ENCODE data around the gene MBNL2. TPM values are rescaled to one million over a fixed set of nuclear protein-coding genes. Genes with fewer than 3 reads are reported as not detected.

Gene MBNL2
- total RNA-seq, 1 experiment from 2014 or later, result 0.17 TPM

GRCh38 chr13:97268772-97269171, 46.6 kb downstream of the MBNL2 start:
- no peak overlapping the region for H2AK5ac ChIP-seq (ENCODE audit: insufficient read length, low read length)

More at GRCh38 chr13:97268772-97269171, 46.6 kb downstream of the MBNL2 start:
- Histone ChIP-seq H2BK20ac (ENCODE audit: low read depth, low read length, poor library complexity, severe bottlenecking) (no peak overlapping the region), H3K14ac (ENCODE audit: insufficient read depth, low read length) (no peak overlapping the region; the same call in 1 of the 2 replicates), H4K20me1 (ENCODE audit: control insufficient read depth, insufficient read depth, insufficient read length) (no peaks in the 10 kb centered on the region), H3K4ac (ENCODE audit: low read depth, low read length) (no peak overlapping the region), H3K4me2 (ENCODE audit: insufficient read depth, insufficient read length, low read length) (no peak overlapping the region), H3K23me2 (ENCODE audit: insufficient read length, low read depth, low read length, poor library complexity, severe bottlenecking) (no peaks in the 10 kb centered on the region), H3K23ac (ENCODE audit: insufficient read length, low read depth, low read length) (no peak overlapping the region), H3K79me1 (ENCODE audit: insufficient read depth, low read depth, low read length, poor library complexity, severe bottlenecking) (no peaks in the 10 kb centered on the region), H2BK15ac (ENCODE audit: low read depth, low read length) (no peak overlapping the region), H4K5ac (ENCODE audit: insufficient read length, low read depth, low read length) (no peak overlapping the region), H3K18ac (ENCODE audit: insufficient read length, low read depth, low read length) (no peak overlapping the region), H4K8ac (replicated peaks; ENCODE audit: insufficient read length, low read depth, low read length) (no peak overlapping the region), H2BK12ac (ENCODE audit: insufficient read length, low read depth, low read length) (no peak overlapping the region), H3K79me2 (ENCODE audit: insufficient read depth, low read length) (no peaks in the 10 kb centered on the region), H2BK5ac (ENCODE audit: insufficient read length, low read length) (no peak overlapping the region), H2AFZ (ENCODE audit: low read length) (no peak overlapping the region), H4K91ac (ENCODE audit: insufficient read length, low read depth, low read length) (no peak overlapping the region), H3K27me3 (ENCODE audit: insufficient read depth, low read length) (no peaks in the 10 kb centered on the region), H2BK120ac (ENCODE audit: low read depth, low read length, poor library complexity, severe bottlenecking) (no peak overlapping the region), H3T11ph (ENCODE audit: low read length) (no peak overlapping the region), H3K9ac (ENCODE audit: extremely low read depth, insufficient read length, low read length) (no peak overlapping the region), H3K27ac (ENCODE audit: insufficient read length, low read depth, low read length) (no peak overlapping the region), H3K4me1 (ENCODE audit: insufficient read depth, low read length) (peaks cover 9% of the 10 kb centered on the region; the same call in 1 of the 2 replicates), H3K56ac (ENCODE audit: insufficient read length, low read depth, low read length) (no peak overlapping the region), H3K9me3 (ENCODE audit: control insufficient read depth, low read depth, low read length) (no peaks in the 10 kb centered on the region)
- peaks cover 39 to 40% of the 10 kb centered on the region in 2 experiments for H3K4me1 Mint-ChIP-seq
- DNase-seq, result peak; percentile 58
- H3K9me3 Mint-ChIP-seq, result no peaks in the 10 kb centered on the region
- H3K4me3 Mint-ChIP-seq, result no peak overlapping the region; a peak in 1 of 5 replicates
- H3K36me3 Mint-ChIP-seq (ENCODE audit: insufficient read depth in 1 of 3, low read depth in 3 of 3), result no peaks in the 10 kb centered on the region
- peak overlapping the region in 1 of 3 experiments; percentile 96; a peak in 4 of 7 replicates for H3K27ac Mint-ChIP-seq
- TF ChIP-seq, protein P1, sequence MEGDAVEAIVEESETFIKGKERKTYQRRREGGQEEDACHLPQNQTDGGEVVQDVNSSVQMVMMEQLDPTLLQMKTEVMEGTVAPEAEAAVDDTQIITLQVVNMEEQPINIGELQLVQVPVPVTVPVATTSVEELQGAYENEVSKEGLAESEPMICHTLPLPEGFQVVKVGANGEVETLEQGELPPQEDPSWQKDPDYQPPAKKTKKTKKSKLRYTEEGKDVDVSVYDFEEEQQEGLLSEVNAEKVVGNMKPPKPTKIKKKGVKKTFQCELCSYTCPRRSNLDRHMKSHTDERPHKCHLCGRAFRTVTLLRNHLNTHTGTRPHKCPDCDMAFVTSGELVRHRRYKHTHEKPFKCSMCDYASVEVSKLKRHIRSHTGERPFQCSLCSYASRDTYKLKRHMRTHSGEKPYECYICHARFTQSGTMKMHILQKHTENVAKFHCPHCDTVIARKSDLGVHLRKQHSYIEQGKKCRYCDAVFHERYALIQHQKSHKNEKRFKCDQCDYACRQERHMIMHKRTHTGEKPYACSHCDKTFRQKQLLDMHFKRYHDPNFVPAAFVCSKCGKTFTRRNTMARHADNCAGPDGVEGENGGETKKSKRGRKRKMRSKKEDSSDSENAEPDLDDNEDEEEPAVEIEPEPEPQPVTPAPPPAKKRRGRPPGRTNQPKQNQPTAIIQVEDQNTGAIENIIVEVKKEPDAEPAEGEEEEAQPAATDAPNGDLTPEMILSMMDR (conservative IDR thresholded peaks at IDR 0.05), result peak; percentile 51
- no CpG with 5 or more reads among the region's 6 CpGs for WGBS (ENCODE audit: extremely low coverage, insufficient read length, low lambda C conversion rate)
- H3K27me3 Mint-ChIP-seq (ENCODE audit: low read depth), result peaks cover 3% of the 10 kb centered on the region

Measured in H9 (cell line).